K562 (cell line): ENCODE results near the gene SLC2A4. TPM values are rescaled to one million over a fixed set of nuclear protein-coding genes. Genes with fewer than 3 reads are reported as not detected.

Experiments used
- ATF7 ChIP-seq: fragments of 450-650 bp; IDR thresholded peaks from 2 replicates; pipeline ENCODE4 v1.7.1; 2014; ENCODE audit warnings: mild to moderate bottlenecking, moderate library complexity
- BRCA1 ChIP-seq, 2 experiments: fragments of 450-650 bp in 1 of 2; sonication (generic) in 1 of 2; formaldehyde crosslinking in 1 of 2; IDR thresholded peaks; 2 replicates each; pipeline versions ENCODE4 v1.5.0 to v1.6.1; 2017 to 2020; ENCODE audit warnings: mild to moderate bottlenecking in 1 of 2, missing genetic modification reagents in 1 of 2
- CREM ChIP-seq: IDR thresholded peaks from 2 replicates; pipeline ENCODE4 v1.6.1; 2014; ENCODE audit warnings: antibody characterized with exemption, low read depth
- HCFC1 ChIP-seq: IDR thresholded peaks from 2 replicates; pipeline ENCODE4 v1.6.1; 2012; ENCODE audit warnings: low read depth, low read length, improper control_type of control experiment
- MAZ ChIP-seq, 2 experiments: fragments of 450-650 bp in 1 of 2; sonication (generic) in 1 of 2; formaldehyde crosslinking; IDR thresholded peaks in 1 of 2; conservative IDR thresholded peaks in 1 of 2; 2 replicates each; pipeline versions ENCODE4 v1.4.0 to v1.5.0; 2020; ENCODE audit warnings: mild to moderate bottlenecking in 1 of 2, missing genetic modification reagents in 1 of 2
- RREB1 ChIP-seq: fragments of 250-450 bp; sonication (Bioruptor Pico); IDR thresholded peaks from 2 replicates; pipeline ENCODE4 v1.4.0; 2020
- SIX5 ChIP-seq, 2 experiments: IDR thresholded peaks; 2 replicates each; pipeline ENCODE4 v1.6.1; 2011; ENCODE audit warnings: low read length in 2 of 2, borderline replicate concordance in 1 of 2, low read depth in 1 of 2, mild to moderate bottlenecking in 1 of 2, moderate library complexity in 1 of 2; ENCODE audit not compliant: insufficient read depth in 1 of 2
- SP1 ChIP-seq: sonication (generic); formaldehyde crosslinking; IDR thresholded peaks from 2 replicates; pipeline ENCODE4 v1.8.1; 2022; ENCODE audit warnings: mild to moderate bottlenecking, missing genetic modification reagents
- TBP ChIP-seq: optimal IDR thresholded peaks from 2 replicates; pipeline ENCODE3; 2011; ENCODE audit warnings: low read depth, low read length, improper control_type of control experiment
- TEAD4 ChIP-seq, 2 experiments: sonication (generic) in 1 of 2; formaldehyde crosslinking in 1 of 2; IDR thresholded peaks; 2 replicates each; pipeline versions ENCODE4 v1.6.1 to v1.8.0; 2012 to 2022; ENCODE audit warnings: borderline replicate concordance in 1 of 2, inconsistent platforms in 1 of 2, low read length in 1 of 2, mild to moderate bottlenecking in 1 of 2, missing genetic modification reagents in 1 of 2
- ZNF639 ChIP-seq, 2 experiments: fragments of 200-800 bp in 1 of 2; sonication (Bioruptor generic) in 1 of 2; sonication (generic) in 1 of 2; formaldehyde crosslinking in 1 of 2; IDR thresholded peaks in 1 of 2; conservative IDR thresholded peaks in 1 of 2; 2 replicates each; pipeline versions ENCODE4 v1.5.0 to v1.6.1; 2016 to 2020; ENCODE audit warnings: missing compliant biosample characterization in 1 of 2, missing genetic modification characterization in 1 of 2, missing genetic modification reagents in 1 of 2
- polyA plus RNA-seq, 8 experiments: library from polyadenylated mRNA; depleted of rRNA in 4 of 8; stranded (reverse) in 5 of 8; unstranded in 3 of 8; fragments of >200 nt; fragmentation: Nextera tagmentation in 2 of 8; fragmentation: Illumina TruSeq in 1 of 8; extraction: Ambion mirVana in 2 of 8; extraction: Trizol in 1 of 8; gene quantifications; 2 replicates each; pipeline versions ENCODE4 v1.2.1 to v1.2.3, GENCODE V29; 2011 to 2014; ENCODE audit warnings: inconsistent platforms in 1 of 8, missing spikeins in 1 of 8
- total RNA-seq, 7 experiments: library from RNA; depleted of rRNA in 6 of 7; stranded (reverse); fragments of >200 nt in 6 of 7; fragmentation: Illumina TruSeq in 2 of 7; extraction: Trizol in 2 of 7; gene quantifications; 2 replicates each; pipeline versions ENCODE4 v1.2.1 to v1.2.3, GENCODE V29; 2011 to 2021; ENCODE audit warnings: low replicate concordance in 1 of 7
- TF ChIP-seq, protein P1 (sequence below): sonication (generic); formaldehyde crosslinking; IDR thresholded peaks from 2 replicates; pipeline ENCODE4 v1.8.0; 2022; ENCODE audit warnings: missing genetic modification reagents, mild to moderate bottlenecking, moderate library complexity, borderline replicate concordance
- TF ChIP-seq, protein P2 (sequence below): IDR thresholded peaks from 2 replicates; pipeline ENCODE4 v1.6.1; 2016; ENCODE audit warnings: missing genetic modification characterization, missing compliant biosample characterization

SLC2A4 gene
- total and polyA plus RNA-seq, 9 of the 15 experiments (the other 6 are each of a cell fraction or from before 2014, with no cell fraction given) = 0.74 to 3.5 (median 1.6) TPM

GRCh38 chr17:7329374-7329996, 48.0 kb downstream of the SLC2A4 start (continued):
- TF ChIP-seq MAZ (CRISPR knock-in tag; conservative IDR thresholded peaks at IDR 0.05 in 1 of 2, IDR thresholded peaks at IDR 0.05 in 1 of 2) = peak; percentile 47 to 72; a peak in 3 of 4 replicates
- TF ChIP-seq TEAD4 (IDR thresholded peaks at IDR 0.05; ENCODE audit: low read length) = 0 out of 2 replicates have a peak, but pooled peaks have one; percentile 12
- TF ChIP-seq TEAD4 (CRISPR knock-in tag; IDR thresholded peaks at IDR 0.05; ENCODE audit: borderline replicate concordance) = no peak
- TF ChIP-seq ZNF639 (CRISPR knock-in tag; conservative IDR thresholded peaks at IDR 0.05 in 1 of 2, IDR thresholded peaks at IDR 0.05 in 1 of 2) = 0 out of 4 replicates have a peak, but pooled peaks of 1 of the 2 experiments have one; percentile 50
- peak; percentile 87 for TF ChIP-seq SP1 (CRISPR knock-in tag)
- no peak for TF ChIP-seq BRCA1 (IDR thresholded peaks at IDR 0.05)
- no peak for TF ChIP-seq BRCA1 (CRISPR knock-in tag; IDR thresholded peaks at IDR 0.05)
- TF ChIP-seq RREB1 (CRISPR knock-in tag) = no peak
- peak; percentile 4 for TF ChIP-seq TBP
- TF ChIP-seq SIX5 (IDR thresholded peaks at IDR 0.05; ENCODE audit: borderline replicate concordance in 1 of 2, insufficient read depth in 1 of 2, low read depth in 1 of 2, low read length in 2 of 2) = no peak
- 0 out of 2 replicates have a peak, but pooled peaks have one; percentile 53 for TF ChIP-seq ATF7
- TF ChIP-seq, protein P1, sequence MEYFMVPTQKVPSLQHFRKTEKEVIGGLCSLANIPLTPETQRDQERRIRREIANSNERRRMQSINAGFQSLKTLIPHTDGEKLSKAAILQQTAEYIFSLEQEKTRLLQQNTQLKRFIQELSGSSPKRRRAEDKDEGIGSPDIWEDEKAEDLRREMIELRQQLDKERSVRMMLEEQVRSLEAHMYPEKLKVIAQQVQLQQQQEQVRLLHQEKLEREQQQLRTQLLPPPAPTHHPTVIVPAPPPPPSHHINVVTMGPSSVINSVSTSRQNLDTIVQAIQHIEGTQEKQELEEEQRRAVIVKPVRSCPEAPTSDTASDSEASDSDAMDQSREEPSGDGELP (CRISPR knock-in tag) = peak; percentile 61; the same call in 1 of the 2 replicates
- no peak; the same call in none of the 2 replicates for TF ChIP-seq CREM
- TF ChIP-seq, protein P2, sequence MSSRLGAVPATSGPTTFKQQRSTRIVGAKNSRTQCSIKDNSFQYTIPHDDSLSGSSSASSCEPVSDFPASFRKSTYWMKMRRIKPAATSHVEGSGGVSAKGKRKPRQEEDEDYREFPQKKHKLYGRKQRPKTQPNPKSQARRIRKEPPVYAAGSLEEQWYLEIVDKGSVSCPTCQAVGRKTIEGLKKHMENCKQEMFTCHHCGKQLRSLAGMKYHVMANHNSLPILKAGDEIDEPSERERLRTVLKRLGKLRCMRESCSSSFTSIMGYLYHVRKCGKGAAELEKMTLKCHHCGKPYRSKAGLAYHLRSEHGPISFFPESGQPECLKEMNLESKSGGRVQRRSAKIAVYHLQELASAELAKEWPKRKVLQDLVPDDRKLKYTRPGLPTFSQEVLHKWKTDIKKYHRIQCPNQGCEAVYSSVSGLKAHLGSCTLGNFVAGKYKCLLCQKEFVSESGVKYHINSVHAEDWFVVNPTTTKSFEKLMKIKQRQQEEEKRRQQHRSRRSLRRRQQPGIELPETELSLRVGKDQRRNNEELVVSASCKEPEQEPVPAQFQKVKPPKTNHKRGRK (tag) = no peak
- peak; percentile 51; the same call in 1 of the 2 replicates for TF ChIP-seq HCFC1
